HG03066 (cell line): ENCODE measurements around the gene GPS1.

Experiments
- ATAC-seq: cut with Tn5 transposase; IDR thresholded peaks from one replicate; pipeline ENCODE4 v1.9.1; 2021; ENCODE audit warnings: low read depth; ENCODE audit not compliant: unreplicated experiment

Gene GPS1

GRCh38 chr17:82051776-82052637 lies at the start of gene GPS1, which contains the start of gene RFNG:
GPS1 (plus strand) TSS chr17:82051898; CDS start chr17:82051932, 34 bp downstream.
RFNG (minus strand) TSS chr17:82051811; CDS start chr17:82051766, 45 bp downstream.
- ATAC-seq, result no peak

GRCh38 chr17:82003411-82004381 lies 48.0 kb upstream of the GPS1 start:
- ATAC-seq, result no peak

GRCh38 chr17:82004517-82005455 lies 46.9 kb upstream of the GPS1 start:
- no peak for ATAC-seq

DNA sequence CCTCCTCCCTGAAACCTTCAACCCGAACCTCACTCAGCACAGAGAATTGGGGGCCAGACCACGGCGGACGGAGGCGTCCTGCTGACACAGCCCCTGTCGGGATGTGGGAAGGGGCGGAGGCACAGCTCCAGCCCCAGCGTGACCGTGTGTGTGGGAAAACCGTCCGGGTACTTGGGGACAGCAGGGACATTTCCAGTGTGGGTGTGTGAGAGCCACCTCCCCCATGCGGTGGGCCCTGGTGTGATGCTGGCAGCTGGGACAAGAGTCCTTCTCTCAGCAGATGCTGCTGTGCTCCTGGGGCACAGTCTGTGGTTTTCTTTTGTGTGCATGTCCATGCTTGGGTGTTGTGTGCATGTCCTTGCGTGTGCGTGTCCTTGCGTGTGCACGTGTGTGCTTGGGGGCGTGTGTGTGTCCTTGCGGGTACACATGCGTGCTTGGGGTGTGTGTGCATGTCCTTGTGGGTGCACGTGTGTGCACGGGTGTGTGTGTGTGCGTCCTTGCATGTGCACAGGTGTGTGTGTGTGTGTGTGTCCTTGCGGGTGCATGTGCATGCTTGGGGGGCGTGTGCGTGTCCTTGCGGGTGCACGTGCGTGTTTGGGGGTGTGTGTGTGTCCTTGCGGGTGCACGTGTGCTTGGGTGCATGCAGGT lies 45.9 kb upstream of the GPS1 start:
- ATAC-seq, result no peak

DNA sequence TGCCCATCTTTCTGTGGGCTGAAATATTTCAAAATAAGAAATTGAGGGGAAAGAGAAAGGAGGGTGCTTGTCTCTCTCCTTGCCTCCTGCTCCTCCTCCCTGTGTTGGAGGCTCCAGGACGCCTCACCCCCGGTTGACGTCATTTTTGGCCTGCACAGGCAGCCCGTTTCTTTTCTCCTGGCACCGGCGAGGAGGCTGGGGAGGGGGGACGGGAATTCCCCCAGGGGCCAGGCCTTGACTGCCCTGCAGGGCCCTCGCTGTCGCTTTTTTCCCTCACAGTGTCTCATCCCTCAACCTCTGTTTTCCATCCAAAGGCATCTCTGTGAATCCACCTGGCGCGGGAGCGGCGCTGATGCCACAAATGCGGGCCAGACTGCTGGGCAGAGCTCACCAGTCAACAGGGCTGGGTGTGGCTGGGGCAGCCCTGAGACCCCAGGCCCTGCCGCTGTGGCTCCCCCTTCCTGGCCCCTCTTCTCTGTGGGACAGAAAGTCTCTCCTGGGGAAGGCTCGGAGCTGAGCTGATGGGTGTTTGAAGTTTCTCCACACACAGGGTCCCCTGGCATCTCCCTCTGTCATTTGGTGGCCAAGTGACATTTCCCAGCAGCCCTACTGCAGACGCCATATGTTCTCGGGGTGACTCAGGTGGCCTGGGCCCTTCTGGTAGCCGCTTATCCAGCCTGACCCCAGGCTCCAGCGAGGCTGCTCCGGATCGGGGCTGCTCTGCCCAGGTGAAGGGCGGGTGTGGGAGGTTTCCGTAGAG lies 45.0 kb upstream of the GPS1 start:
- ATAC-seq, result no peak

- ATAC-seq, result no peak
Observed at GRCh38 chr17:82007228-82007494, 44.5 kb upstream of the GPS1 start.

- no peak for ATAC-seq
Observed at GRCh38 chr17:82007495-82008257, 44.0 kb upstream of the GPS1 start.

DNA sequence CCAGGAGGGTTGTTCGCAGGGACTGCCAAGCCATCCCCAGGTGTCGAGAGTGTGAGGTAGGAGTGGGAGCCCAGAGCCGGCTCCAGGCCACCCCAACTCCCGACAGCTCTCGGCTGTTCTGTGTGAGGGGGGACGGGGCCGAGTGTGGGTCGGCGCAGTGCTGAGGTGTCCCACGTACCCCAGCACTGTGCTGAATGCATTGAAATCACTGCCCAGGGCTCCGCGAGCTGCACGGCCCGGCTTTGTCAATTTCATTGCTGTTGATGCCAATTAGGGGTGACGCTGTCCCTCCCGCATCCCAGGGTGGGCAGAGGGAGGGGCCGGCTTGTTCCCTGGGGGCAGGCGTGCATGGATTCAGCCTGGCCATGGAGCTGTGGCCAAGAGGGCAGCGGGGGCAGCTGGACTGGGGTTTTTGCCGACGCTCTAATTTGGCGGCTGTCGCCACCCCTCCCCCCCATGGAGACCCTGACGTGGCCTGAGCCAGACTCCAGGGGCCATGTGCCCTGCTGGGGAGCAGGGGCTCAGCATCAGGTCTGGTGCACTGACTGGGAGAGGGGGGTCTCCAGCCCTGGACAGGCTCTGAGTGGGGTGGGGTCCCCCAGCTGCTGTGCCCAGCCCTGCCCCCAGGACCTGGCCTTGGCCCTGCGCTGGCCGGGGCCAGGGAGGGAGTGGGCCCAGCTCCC lies 43.3 kb upstream of the GPS1 start:
- ATAC-seq, result no peak

- no peak for ATAC-seq
Observed at GRCh38 chr17:82008941-82009405, 42.7 kb upstream of the GPS1 start.

DNA sequence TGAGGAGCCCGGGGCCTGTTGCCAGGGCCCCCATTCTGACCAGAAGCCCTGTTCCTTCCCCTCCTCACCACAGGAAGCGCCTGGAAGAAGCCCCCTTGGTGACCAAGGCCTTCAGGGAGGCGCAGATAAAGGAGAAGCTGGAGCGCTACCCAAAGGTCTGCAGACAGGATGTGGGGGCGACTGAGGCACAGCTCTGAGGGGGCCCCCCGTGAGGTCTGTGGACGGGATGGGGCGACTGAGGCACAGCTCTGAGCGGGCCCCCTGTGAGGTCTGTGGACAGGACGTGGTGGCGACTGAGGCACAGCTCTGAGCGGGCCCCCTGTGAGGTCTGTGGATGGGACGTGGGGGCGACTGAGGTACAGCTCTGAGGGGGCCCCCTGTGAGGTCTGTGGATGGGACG lies 42.3 kb upstream of the GPS1 start:
- ATAC-seq, result no peak

DNA sequence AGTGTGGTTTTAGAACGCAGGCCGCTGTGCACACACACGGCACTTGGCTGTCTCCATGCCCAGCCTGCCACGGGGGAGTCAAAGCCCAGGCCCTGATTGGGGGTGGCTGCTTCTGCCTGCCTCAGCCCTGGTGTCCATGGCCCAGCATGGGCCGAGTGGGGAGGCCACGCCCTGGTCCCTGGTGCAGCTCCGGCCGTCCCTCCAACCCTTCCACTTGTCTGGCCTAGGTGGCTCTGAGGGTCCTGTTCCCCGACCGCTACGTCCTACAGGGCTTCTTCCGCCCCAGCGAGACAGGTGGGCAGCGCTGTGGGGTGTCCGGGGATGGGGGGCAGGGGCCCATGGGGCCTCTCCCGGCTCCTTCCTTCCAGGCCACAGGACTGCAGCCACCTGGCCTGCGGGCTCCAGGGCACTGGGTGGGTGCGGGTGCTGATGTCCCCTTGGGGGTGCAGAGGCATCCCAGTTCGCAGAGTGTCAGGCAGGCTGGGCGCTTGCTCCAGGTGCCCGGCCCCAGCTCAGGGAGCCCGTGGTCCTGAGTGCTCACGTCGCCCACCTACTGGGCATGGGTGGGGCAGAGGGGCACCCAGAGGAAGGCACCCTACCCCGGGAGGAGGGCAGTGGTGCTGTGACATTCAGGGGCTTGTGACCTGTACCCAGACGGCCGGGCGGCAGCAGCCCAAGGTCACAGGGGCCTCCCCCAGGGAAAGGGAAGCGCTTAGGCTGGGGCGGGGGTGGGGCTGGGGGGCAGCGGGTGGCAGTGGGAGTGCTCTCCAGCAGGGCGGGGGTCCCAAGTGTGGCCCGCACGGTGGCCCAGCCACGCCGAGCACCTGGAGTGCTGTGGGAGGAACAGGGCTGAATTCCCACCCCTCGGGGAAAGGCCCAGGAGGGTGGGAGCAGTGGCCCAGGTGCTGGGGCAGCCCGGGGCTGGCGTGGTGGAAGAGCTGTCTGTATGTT lies 40.8 kb upstream of the GPS1 start:
- no peak for ATAC-seq

- ATAC-seq, result no peak
Observed at GRCh38 chr17:82011617-82012187, 40.0 kb upstream of the GPS1 start.

DNA sequence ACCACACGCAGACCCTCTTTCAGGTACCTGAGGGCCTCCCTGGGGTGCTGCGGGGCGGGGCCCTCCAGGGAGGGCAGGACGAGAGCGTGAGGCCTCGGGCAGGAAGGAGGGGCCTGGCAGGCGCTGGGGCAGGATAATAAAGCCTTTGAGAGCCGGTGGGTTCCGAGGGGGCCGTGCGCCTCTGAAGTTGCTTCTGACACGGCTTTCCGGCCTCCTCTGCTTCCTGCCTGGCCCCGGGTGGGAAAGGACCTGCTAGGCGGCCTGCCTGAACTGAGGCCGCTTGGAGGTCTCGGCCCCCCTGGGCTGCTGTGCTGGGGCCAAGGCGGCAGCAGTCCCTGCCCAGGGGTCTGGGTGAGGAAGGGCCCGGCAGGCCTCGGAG lies 39.4 kb upstream of the GPS1 start:
- no peak for ATAC-seq

DNA sequence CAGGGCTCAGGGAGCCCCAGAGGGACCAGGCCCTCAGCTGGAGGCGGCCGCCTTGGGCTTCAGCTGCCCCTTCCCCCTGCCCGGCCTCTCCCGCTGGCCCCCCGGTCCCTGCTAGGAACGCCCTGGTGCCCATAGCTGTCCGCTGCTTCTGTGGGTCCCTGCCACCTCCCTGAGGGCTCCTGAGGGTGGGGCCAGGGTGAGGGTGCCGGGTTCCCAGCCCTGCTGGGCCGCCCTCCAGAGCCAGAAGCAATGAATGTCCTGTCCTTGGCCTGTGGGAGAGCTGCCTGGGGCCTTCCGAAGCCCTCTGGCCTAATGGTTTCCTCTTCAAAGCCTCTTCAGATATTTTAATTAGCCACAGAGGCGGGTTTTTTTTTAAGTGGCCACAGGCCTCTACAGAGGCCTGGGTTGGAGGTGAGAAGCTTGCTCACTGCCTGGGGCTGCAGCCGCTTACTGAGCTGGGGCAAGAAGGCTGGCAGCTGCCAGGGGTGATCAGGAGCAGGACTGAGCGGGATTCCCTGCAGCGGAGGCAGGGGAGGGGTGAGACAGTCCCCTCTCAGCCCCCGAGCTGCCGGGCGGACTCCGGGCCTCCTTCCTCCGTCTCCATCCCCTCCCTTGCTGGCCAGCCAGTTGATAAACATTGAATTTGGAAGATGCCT lies 38.9 kb upstream of the GPS1 start:
- ATAC-seq, result no peak

GRCh38 chr17:82013341-82013740 lies 38.4 kb upstream of the GPS1 start:
- ATAC-seq, result no peak

DNA sequence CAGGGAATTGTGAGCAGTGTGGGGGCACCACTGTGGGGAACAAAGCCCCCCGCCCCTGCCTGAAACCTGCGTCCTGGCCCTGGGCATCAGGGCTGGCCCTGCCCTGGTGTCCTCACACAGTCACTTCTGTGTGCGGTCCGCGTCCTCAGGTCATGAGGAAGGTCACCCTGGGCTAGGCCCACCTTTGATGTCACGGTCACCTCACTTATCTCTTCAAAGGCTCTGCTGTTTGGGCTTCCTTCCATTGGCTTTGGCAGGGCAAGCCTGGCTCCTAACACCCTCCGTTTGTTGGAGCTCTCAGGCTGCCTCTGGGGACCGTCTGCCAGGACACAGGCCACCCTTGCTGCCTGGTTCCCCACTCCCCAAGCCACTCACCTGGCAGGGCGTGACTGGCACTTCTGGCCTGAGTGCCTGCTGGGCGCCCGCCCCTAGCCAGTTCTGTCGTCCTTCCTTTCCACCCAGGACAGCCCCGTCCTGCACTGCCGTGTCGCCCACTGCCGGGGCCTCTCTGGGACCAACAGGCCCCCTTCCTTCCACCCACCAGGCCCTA lies 37.9 kb upstream of the GPS1 start:
- no peak for ATAC-seq
